DMS153 treated with DMSO at 0.1 percent for 48 hours (cell line): Measurements from ENCODE around the gene PERP.
"Not testable (repeated sequence)": the region's sequence is repeated elsewhere in the genome, so short reads cannot be mapped to it uniquely, and the experiment has no call there.

ENCODE experiments used
- DNase-seq: peaks from one replicate; lab custom pipeline; 2025; ENCODE audit not compliant: unreplicated experiment; lab: John Stamatoyannopoulos, UW

Gene PERP

DNA sequence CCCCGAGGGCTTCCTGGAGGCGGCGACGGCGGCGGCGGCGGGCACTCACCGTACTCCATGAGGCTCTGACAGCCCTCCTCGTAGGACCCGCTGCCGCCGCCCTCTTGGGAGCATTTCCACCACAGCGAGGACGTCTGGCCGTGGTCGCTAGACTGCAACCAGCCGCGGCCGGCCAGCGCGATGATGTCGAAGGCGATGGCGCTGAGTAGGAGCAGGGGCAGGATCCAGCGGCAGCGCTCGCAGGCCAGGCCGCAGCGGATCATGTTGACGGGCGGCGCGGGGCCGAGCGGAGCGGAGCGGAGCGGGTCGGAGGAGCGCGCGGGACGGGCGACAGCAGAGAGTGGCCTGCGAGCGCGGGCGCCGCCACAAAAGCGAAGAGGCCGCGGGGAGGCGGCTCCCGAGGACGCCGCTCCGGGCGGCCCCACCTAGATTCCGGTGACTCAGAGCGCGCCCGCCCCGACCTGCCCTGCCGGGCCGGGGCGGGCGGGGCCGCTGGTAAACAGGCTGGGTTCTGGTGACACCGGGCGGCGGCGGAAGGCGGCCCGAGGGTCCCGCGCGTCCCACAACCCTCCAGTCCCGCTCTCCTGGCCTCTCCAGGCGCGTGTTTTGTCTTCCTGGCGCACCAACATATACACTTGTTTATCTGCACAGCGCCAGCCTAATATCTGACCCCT lies at the start of gene PERP:
Gene PERP, minus strand, starts transcription at position 342 of the 674 bp plus-strand sequence. Its CDS starts 79 bp downstream, at position 263.
- peak; percentile 46 for DNase-seq

DNA sequence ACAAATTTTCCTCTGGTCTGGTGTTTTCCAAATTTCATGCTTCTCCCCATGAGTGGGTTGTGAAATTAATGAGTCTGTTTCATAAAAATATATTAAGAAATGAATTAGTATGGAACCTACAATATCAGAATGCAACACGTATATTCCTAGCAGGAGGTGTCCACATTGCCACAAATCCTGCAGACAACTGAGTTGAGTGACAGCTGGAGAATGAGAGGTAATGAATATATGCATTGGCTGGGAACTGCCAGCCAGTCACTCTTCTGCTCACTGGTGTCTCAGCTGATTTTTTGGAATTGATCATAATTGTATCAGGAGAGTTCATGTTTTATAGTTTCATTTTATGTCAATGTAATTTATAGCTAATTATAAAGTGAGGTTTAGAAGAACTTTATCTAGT lies 48.2 kb upstream of the PERP start:
- no peak for DNase-seq

DNA sequence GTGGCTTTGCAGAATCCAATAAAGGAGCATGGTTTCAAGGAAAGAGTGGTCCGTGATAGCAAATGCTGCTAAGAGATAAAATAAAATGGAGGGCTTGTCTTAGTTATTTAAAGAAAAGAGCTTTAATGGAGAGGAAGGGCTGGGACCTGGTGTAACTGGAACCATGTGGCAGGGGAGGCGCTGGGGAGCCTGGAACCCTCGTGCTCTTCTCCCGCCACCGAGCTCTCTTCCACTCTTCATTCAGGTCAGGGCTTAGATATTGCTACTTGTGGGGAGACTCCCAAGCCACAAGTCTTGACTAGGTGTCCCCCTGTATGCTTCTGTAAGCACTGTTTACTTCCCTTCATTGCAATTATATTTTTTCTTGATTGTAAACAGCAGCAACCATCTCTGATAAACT lies 39.3 kb upstream of the PERP start:
- no peak for DNase-seq

DNA sequence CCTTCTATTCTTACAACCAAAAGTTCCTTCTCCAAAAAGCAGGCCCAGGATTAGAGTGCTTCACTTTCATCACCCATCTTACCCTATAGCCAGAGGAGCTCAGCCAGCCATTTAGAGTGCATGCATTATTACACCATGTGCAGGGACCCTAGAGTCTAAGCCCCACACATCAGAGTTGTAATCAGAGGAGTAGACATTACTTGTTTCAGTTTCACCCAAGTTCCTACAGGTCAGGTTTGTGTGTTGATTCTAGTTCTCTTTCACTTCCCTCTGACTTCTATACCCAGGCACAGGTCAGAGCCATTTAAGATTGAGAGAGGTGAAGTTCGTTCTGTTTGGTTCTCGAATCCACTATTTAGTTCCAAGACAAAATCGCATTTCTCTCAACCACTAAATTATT lies 38.2 kb upstream of the PERP start:
- DNase-seq, result no peak

DNA sequence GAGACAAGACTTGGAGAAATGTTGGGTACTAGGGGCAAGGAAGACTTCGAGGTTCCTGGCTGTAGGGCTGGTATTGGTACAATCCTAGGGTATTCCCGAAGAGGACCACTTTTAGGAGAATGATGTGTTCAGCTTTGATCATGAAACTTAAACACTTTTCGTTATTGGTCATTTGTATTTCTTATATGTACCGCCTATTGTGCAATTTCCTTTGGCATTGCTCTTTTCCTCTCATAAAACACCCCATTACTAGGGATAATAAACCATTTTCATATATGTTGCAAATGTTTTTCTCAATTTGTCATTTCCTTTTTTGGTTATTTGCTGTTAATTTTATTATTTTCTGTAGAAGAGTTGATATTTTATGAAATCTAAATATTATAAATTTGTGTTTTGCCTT lies 35.6 kb upstream of the PERP start:
- no peak for DNase-seq

DNA sequence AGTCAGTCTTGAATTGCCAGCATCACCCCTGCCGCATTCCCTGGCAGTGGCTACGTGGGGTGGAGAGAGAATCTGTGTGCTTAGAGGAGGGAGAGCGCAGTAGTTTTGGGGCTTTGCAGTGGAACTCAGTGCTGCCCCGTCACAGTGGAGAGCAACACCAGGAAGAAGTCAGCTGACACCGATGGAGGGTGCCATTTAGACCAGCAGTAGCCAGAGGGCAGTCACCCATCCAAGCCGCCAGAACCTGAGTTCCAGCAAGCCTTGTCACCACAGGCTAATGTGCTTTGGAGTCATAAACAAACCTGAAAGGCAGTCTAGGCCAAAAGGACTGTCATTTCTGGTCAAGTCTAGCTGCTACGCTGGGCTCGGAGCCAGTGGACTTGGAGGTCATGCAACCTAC lies 22.0 kb upstream of the PERP start:
- DNase-seq, result no peak

DNA sequence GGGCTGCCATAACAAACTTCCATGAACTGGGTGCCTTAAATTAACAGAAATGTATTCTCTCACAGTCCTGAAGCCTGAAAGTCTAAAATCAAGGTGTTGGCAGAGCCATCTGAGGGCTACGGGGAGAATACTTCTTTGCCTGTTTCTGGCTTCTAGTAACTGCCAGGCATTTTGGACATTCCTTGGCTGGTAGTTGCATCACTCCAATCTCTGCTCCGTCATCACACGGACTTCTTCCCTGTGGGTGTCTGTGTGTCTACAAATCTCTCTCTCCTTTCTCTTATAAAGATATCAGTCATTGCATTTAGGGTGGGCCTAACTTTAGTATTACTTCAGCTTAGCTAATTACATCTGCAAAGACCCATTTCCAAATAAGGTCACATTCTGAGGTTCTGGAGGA lies 20.9 kb upstream of the PERP start:
- no peak for DNase-seq

DNA sequence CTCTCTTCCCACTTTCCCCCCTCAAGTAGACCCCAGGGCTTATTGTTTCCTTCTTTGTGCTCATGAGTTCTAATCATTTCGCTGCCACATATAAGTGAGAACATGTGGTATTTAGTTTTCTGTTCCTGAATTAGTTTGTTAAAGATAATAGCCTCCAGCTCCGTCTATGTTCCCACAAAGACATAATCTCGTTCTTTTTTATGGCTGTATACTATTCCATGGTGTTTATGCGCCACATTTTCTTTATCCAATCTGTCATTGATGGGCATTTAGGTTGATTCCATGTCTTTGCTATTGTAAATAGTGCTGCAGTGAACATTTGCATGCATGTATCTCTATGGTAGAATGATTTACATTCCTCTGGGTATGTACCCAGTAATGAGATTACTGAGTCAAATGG lies 16.9 kb upstream of the PERP start:
- no peak for DNase-seq

DNA sequence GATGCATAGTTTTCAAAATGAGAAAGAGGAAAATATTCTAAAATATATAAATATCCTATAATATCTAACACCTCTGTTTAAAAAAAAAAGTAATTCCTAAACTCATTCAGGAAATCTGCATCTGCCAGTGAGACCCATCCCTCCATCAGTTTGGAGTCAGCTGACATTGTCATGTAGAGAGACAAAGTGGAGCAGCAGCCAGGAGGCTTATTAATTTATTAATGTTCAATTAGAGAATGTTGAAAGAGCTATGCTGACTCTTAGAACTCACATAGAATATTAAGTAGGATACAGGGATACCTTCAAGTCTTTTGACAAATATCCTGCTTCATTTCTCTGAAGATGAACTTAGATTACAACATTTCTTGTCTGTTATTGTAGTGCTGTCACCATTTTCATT lies 12.8 kb upstream of the PERP start:
- no peak for DNase-seq

DNA sequence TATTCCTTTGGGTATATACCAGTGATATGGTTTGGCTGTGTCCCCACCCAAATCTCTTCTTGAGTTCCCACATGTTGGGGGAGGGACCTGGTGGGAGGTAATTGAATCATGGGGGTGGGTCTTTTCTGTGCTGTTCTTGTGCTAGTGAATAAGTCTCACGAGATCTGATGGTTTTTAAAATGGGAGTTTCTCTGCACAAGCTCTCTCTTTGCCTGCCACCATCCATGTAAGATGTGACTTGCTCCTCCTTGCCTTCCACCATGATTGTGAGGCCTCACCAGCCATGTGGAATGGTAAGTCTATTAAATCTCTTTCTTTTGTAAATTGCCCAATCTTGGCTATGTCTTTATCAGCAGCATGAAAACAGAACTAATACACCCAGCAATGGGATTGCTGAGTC lies 12.0 kb upstream of the PERP start:
- DNase-seq, result not testable (repeated sequence)

DNA sequence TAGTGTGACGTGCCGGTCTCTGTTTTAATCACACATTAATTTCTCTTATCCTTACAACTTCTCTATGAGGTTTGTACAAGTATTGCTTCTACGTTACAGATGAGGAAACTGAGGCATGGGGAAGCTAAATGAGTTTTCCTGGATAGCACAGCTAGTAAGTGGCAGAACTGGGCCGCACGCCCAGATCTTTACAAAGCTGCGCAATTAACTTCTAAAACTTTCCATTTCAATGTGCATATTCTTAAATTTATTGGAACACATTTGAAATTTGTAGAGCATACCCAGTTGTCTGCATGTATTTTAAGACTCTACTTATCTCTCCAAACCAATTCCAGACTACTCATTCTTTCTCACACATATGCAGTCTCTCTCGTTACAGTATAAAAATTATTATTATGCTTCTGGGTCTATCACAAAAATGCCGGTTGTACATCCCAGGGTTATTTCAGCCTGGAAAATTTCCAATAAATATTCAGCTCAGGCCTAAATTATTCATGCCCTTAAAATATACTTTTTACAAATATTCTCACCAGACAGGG lies 10.2 kb upstream of the PERP start:
- no peak for DNase-seq

DNA sequence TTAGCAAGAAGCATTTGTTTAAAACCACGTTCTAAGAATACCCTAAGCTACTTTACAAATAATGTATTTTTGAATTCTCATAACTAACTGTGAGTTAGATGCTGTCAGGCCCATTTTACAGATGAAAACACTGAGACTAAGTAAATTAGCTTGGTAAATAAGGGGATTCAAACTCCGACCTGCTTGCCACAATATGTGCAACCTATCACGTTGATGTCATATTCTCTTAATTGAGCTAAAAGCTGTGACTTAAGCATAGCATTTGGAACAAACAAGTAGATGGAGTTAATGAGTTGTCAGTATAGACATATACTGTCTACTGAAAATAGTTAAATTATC lies 9.4 kb upstream of the PERP start:
- no peak for DNase-seq

DNA sequence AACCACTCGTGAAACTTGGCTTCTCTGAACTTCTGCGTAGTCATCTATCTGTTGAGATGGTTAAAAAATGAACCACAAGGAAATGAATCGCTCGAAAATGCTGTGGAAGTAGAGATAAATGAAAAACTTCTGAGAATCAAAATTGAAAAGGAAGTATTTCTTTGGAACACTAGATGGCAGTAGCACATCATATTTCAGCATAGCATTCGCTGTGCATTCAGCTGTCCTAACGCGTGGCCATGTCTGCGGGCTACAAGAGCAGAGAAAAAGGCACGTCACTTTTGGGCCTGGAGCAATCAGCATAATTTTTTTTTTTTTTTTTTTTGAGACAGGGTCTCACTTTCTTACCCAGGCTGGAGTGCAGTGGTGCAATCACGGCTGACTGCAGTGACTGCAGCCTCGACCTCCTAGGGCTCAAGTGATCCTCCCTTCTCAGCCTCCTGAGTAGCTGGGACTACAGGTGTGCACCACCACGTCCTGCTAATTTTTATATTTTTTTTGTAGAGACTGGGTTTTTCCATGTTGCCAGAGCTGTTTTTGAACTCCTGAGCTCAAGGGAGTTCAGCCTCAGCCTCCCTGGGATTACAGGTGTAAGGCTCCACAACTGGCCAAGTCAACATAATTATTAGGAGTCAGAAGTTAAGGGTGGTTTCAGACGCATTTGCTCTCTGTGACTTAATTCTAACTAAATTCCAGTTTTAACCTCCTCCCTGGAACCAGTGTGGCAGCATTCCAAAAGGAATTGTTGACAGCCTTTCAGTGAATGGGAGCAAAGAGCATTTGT lies 8.8 kb upstream of the PERP start:
- DNase-seq, result peak; percentile 63

DNA sequence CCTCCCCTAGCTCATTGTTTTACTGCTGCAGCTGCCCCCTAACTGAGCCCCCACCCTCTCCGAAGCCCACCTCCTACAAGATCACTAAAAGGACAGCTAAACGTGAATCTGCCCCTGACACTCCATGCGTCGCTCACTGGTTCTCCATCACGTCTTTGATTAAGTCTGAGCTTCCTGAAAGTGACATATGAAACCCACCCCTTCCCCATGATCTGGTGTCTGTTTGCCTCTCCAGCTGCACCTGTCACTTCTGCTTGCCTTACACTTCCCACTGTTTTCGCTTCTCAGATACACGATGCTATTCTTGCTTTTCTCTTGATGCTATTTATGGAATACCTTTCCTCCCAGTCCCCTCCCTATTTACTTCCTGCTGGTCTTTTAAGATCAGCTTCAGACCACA lies 8.0 kb upstream of the PERP start:
- no peak for DNase-seq

DNA sequence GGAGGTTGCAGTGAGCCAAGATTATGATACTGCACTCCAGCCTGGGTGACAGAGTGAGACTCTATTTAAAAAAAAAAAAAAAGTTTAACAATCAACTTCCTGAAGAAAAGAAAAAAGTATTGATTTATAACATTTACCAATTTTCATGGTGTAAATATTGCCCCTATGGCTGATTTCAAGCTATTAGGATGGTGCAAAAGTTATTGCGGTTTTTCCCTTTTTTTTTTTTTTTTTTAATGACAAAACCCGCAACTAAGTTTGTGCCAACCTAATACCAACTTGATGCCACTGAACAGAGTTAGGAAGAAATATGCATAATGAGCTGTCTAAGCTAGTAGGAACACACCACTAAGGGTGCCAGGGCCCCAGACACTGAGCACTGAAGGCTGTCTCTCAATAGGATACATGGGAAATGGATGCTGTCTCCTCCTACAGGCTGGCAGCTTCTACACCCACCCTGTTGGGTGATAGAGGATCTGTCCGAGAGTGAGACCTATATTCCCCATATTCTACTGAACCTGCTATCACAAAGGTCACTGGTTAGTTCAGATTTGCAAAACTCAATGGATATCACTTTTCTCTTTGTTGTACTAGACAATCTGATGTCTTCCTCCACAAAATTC lies 6.5 kb upstream of the PERP start:
- DNase-seq, result no peak

DNA sequence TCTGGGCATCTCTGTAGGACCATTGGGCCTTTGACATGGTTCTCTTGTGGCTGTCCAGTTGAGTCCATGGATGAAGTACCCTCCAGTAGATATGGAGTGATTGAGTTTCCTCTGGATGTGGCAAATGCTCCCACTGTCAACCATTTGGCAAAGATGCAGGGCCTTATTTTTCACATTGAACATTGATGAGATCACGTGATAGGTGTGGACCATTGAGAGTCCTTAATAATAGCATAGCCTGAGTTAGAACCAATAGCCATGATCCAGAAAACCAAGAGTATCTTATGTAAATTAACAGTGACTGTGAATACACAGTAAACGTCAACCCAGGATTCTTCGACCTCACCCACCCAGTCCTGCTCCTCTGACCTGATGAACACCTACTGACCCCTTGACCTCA lies 3.0 kb upstream of the PERP start:
- DNase-seq, result no peak

DNA sequence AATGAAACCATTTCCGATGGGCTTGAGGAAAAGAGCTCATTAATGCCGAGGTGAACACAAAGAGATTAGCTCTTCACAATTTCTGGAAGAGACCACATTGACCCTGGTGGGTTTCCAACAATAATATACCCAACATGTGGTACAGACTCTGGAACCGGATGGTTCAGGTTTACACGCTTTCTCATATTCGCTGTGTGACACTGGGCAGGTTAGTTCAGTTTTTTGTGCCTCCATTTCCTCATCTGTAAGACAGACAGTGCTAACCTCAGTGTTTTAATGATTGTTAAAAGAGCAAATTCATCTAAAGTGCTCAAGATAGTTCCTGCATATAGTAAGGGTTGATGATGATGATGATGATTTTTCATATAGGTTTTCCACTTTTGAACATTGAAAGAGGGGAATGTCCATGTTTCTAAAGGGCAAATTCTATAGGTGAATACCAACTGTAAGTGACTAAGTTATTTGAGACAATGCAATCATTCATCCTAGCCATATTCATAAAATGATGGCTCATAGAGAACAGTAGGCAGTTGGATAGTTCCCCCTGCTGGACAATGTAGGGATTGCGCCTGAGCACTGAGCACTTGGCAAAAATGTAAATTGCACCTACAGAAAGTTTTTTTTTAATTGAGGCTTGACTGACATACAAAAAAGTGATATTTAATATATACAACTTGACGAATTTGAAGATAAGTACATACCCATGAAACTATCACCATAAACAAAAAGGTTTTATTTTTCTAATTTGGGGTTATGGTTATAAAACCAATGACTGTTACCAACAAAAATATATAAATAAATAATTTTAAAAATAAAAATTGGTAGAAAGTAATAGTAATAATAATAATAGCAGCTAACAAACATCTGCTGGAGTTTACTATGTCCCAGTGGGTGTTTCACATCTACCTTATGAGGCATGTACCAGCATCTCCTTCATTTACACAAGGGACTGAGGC lies 2.1 kb upstream of the PERP start:
- peak; percentile 91 for DNase-seq

DNA sequence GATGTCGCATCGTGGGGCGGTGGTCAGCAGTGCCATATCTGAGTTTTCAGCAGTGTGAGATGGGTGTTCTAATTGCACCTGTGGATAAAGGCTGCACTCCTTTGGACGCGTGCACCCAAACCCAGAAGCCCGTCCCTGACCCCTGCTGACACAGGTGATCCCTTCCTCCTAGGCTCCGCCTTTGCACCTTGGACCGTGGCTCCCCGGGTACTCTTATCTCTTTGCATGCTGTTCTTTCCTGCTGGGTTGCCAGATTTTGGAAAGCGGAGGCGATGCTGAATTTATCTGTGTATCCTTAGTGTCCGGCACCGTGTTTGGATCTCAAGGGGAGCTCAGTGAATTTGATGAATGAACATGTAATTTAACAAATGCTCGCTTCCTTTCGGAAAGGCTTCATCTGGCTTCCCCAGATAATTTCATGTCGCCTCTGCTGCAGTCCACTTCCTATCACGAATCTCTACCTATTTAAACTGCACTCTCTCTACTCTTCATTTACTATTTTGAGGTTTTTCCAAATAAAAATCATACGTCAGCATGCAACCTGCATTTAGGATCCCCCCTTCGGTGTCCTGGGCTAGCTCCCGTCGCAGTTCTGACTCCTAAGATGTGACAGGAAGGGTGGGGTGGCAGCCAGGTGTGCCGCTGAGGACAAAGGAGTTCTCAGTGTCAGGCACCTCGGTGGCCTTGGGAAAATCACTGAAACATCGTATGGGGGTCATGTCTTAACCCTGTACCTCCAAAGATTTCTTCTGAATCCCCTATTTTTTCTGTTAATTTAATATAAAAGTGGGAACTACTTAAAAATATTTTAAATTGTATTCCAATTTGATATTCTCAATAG lies 753 bp upstream of the PERP start:
- peak; percentile 89 for DNase-seq

DNA sequence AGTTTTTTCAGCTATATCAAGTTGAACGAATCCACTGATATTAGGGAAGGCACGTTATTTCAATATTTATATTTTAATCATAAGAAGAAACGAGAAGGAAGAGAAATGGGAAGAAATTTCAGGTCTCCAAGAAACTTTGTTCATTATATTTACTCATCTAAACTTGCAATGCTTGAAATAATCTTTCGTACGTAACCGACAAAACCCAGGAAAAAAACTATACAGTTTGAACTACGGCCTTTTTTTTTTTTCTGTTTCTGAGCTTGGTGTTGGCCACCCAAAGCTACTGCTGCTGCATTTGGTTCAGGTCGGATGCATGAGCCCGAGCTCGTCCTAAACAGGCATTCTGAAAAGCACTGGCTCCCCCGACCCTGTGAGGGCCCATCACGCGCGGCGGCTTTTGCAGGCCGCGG lies 548 bp downstream of the PERP start:
- DNase-seq, result no peak
